Endodermal cell (in vitro differentiated cells): ENCODE data around the gene TRMT44. TPM values are rescaled to one million over a fixed set of nuclear protein-coding genes. Genes with fewer than 3 reads are reported as not detected.

Source experiments
- DNase-seq: peaks from one replicate; pipeline ENCODE4 v3.0.0-alpha.2; 2017
- H3K27ac ChIP-seq: 2 replicates; pipeline ENCODE4 v1.5.1; 2013; ENCODE audit warnings: mild to moderate bottlenecking, low read depth, low read length, moderate library complexity
- H3K27me3 ChIP-seq: 2 replicates; pipeline ENCODE4 v1.6.1; 2013; ENCODE audit warnings: mild to moderate bottlenecking, low read length, moderate library complexity; ENCODE audit not compliant: insufficient read depth, control insufficient read depth, poor library complexity, severe bottlenecking
- H3K36me3 ChIP-seq: 2 replicates; pipeline ENCODE4 v1.7.0; 2013; ENCODE audit warnings: mild to moderate bottlenecking, low read length, moderate library complexity; ENCODE audit not compliant: control insufficient read depth, insufficient read depth
- H3K4me1 ChIP-seq: one replicate; pipeline ENCODE4 v1.7.0; 2013; ENCODE audit warnings: low read length; ENCODE audit not compliant: control insufficient read depth, insufficient read depth
- H3K4me3 ChIP-seq: 2 replicates; pipeline ENCODE4 v1.5.1; 2013; ENCODE audit warnings: mild to moderate bottlenecking, low read length, moderate library complexity
- H3K9ac ChIP-seq: 2 replicates; pipeline ENCODE4 v1.6.1; 2013; ENCODE audit warnings: mild to moderate bottlenecking, low read length, moderate library complexity; ENCODE audit not compliant: poor library complexity, severe bottlenecking; ENCODE audit errors: extremely low read depth
- H3K9me3 ChIP-seq: 2 replicates; pipeline ENCODE4 v1.6.1; 2013; ENCODE audit warnings: mild to moderate bottlenecking, low read length, moderate library complexity; ENCODE audit not compliant: control insufficient read depth
- H3K27ac Mint-ChIP-seq: 2 replicates; pipeline ENCODE4 v1.8.0; 2020; ENCODE audit warnings: mixed read lengths
- H3K27me3 Mint-ChIP-seq: 2 replicates; pipeline ENCODE4 v1.8.0; 2021; ENCODE audit warnings: mild to moderate bottlenecking, mixed read lengths; ENCODE audit not compliant: insufficient read depth
- H3K36me3 Mint-ChIP-seq: 2 replicates; pipeline ENCODE4 v1.8.0; 2020; ENCODE audit warnings: low read depth, mixed read lengths
- H3K4me1 Mint-ChIP-seq: 2 replicates; pipeline ENCODE4 v1.8.0; 2020; ENCODE audit warnings: mixed read lengths
- H3K4me3 Mint-ChIP-seq: 2 replicates; pipeline ENCODE4 v1.8.0; 2020; ENCODE audit warnings: mild to moderate bottlenecking, moderate library complexity, mixed read lengths
- H3K9me3 Mint-ChIP-seq: 2 replicates; pipeline ENCODE4 v1.8.0; 2020; ENCODE audit warnings: mild to moderate bottlenecking, mixed read lengths
- CTCF ChIP-seq: fragments of 200-600 bp; sonication (generic); conservative IDR thresholded peaks from 2 replicates; pipeline ENCODE4 v1.5.0; 2021; ENCODE audit warnings: antibody characterized with exemption, mild to moderate bottlenecking
- WGBS, 2 experiments: methylation state at CpG; one replicate each; pipeline versions ENCODE4 v1.1.5 to v1.1.7; 2013; ENCODE audit warnings: missing lambda C conversion rate in 2 of 2, mixed read lengths in 1 of 2; ENCODE audit not compliant: insufficient coverage in 1 of 2, insufficient read length in 1 of 2; 5-methylcytosine and 5-hydroxymethylcytosine counted together
- total RNA-seq, 2 donors: library from RNA; stranded (reverse); fragmentation: NEBNext Ultra II Directional in 1 of 2; extraction: Animal tissue kit (Norgen Biotek cat#: 25700) in 1 of 2; gene quantifications; 2 replicates in 1 of 2; 3 replicates in 1 of 2; pipeline ENCODE4 v1.2.1, GENCODE V29; 2021

TRMT44 gene
- total RNA-seq, 2 donors from 2014 or later = 45.9 to 114 TPM

- H3K4me1 ChIP-seq = no peaks in the 10 kb centered on the region
- H3K27me3 ChIP-seq = no peaks in the 10 kb centered on the region
- H3K27me3 Mint-ChIP-seq = no peaks in the 10 kb centered on the region
- no peak overlapping the region for H3K27ac Mint-ChIP-seq
- WGBS, 2 experiments = 96 to 97% methylated on average over 11 to 14 of the region's 14 CpGs
- H3K9me3 Mint-ChIP-seq = peaks cover 14% of the 10 kb centered on the region
- H3K9ac ChIP-seq = no peak overlapping the region
- H3K4me3 ChIP-seq = no peak overlapping the region
- no peaks in the 10 kb centered on the region for H3K4me1 Mint-ChIP-seq
- no peak overlapping the region for H3K27ac ChIP-seq
- TF ChIP-seq CTCF = no peak
- peaks cover 68% of the 10 kb centered on the region for H3K36me3 Mint-ChIP-seq
- no peak for DNase-seq
- H3K36me3 ChIP-seq = peaks cover 96% of the 10 kb centered on the region
- H3K9me3 ChIP-seq = no peaks in the 10 kb centered on the region
- no peak overlapping the region for H3K4me3 Mint-ChIP-seq
These were observed 33.3 kb upstream of the TRMT44 start for GRCh38 chr4:8407316-8407715.

GRCh38 chr4:8407756-8408155, 32.8 kb upstream of the TRMT44 start:
- DNase-seq = no peak
- no peak overlapping the region for H3K27ac Mint-ChIP-seq
- Histone ChIP-seq H3K4me1 (no peaks in the 10 kb centered on the region), H3K9ac (no peak overlapping the region), H3K9me3 (no peaks in the 10 kb centered on the region), H3K4me3 (no peak overlapping the region), H3K27ac (no peak overlapping the region), H3K27me3 (no peaks in the 10 kb centered on the region), H3K36me3 (peaks cover 96% of the 10 kb centered on the region)
- 94 to 100% methylated on average over 5 to 9 of the region's 9 CpGs for WGBS, 2 experiments
- H3K4me1 Mint-ChIP-seq = no peaks in the 10 kb centered on the region
- peaks cover 14% of the 10 kb centered on the region for H3K9me3 Mint-ChIP-seq
- no peak for TF ChIP-seq CTCF
- no peaks in the 10 kb centered on the region for H3K27me3 Mint-ChIP-seq
- H3K4me3 Mint-ChIP-seq = no peak overlapping the region
- peaks cover 68% of the 10 kb centered on the region for H3K36me3 Mint-ChIP-seq

- WGBS, 2 experiments = 95 to 97% methylated on average over 5 to 17 of the region's 17 CpGs
- Mint-ChIP-seq H3K27me3 (no peaks in the 10 kb centered on the region), H3K4me1 (no peaks in the 10 kb centered on the region), H3K36me3 (peaks cover 75% of the 10 kb centered on the region), H3K9me3 (peaks cover 14% of the 10 kb centered on the region), H3K27ac (no peak overlapping the region), H3K4me3 (no peak overlapping the region)
- no peaks in the 10 kb centered on the region for H3K4me1 ChIP-seq
- no peaks in the 10 kb centered on the region for H3K27me3 ChIP-seq
- no peak for TF ChIP-seq CTCF
- H3K4me3 ChIP-seq = no peak overlapping the region
- peaks cover 94% of the 10 kb centered on the region for H3K36me3 ChIP-seq
- no peaks in the 10 kb centered on the region for H3K9me3 ChIP-seq
- H3K9ac ChIP-seq = no peak overlapping the region
- H3K27ac ChIP-seq = no peak overlapping the region
- DNase-seq = no peak
These were observed 31.1 kb upstream of the TRMT44 start for GRCh38 chr4:8409264-8410065.
